GM12878 (cell line): ENCODE results near the gene HMHB1. TPM values are rescaled to one million over a fixed set of nuclear protein-coding genes. Genes with fewer than 3 reads are reported as not detected.
A peak's percentile ranks its signal among the peaks of the same experiment; 100 is the strongest.

Source experiments
- ATAC-seq: fragments of 200-7000 bp; cut with Tn5 transposase; 3 replicates; pipeline ENCODE4 v1.9.1; 2020; ENCODE audit warnings: mild to moderate bottlenecking, moderate library complexity
- BruUV-seq: library from RNA; stranded (reverse); fragments of 400-500 nt; replicated peaks from 2 replicates; lab custom pipeline; 2021; lab: Mats Ljungman, UMichigan
- CTCF ChIA-PET: fragments of 300-600 bp; sonication (Branson Sonifier 250); formaldehyde crosslinking; extraction: SDS; loops from one replicate; lab custom pipeline; 2021; ENCODE audit warnings: inconsistent platforms; lab: Yijun Ruan, JAX
- POLR2A ChIA-PET: fragments of 350-600 bp; formaldehyde crosslinking; extraction: SDS; loops from one replicate; lab custom pipeline; 2021; ENCODE audit warnings: inconsistent platforms; lab: Charles Lee
- RAD21 ChIA-PET: fragments of 300-600 bp; sonication (Branson Sonifier 250); formaldehyde crosslinking; loops from one replicate; lab custom pipeline; 2023; ENCODE audit warnings: antibody characterized with exemption; ENCODE audit not compliant: unreplicated experiment; lab: Charles Lee
- SMC1A ChIA-PET: fragments of 300-600 bp; sonication (Branson Sonifier 250); formaldehyde crosslinking; loops from one replicate; lab custom pipeline; 2023; ENCODE audit not compliant: unreplicated experiment, uncharacterized antibody; lab: Charles Lee
- DNase-seq: peaks from one replicate; pipeline ENCODE4 v3.0.0-alpha.2; 2011; ENCODE audit warnings: low read depth, low spot score
- FAIRE-seq: peaks from 3 replicates; lab custom pipeline; 2011; peaks lifted over from hg19 to GRCh38; lab: Jason Lieb, UNC
- H2AFZ ChIP-seq: 2 replicates; pipeline ENCODE4 v1.6.0; 2011; ENCODE audit warnings: low read depth, low read length, control low read depth; ENCODE audit not compliant: control insufficient read depth
- H3K27ac ChIP-seq: 2 replicates; pipeline ENCODE4 v1.5.1; 2011; ENCODE audit warnings: control low read depth; ENCODE audit not compliant: control insufficient read depth, insufficient read depth
- H3K27me3 ChIP-seq, 2 experiments: replicated peaks in 1 of 2; 2 replicates each; pipeline versions ENCODE4 v1.6.0 to v1.6.1; 2011; ENCODE audit warnings: low read length in 1 of 2; ENCODE audit not compliant: control insufficient read depth in 2 of 2, insufficient read depth in 2 of 2
- H3K36me3 ChIP-seq, 2 experiments: 2 replicates each; pipeline ENCODE4 v1.5.1; 2011; ENCODE audit warnings: low read length in 1 of 2; ENCODE audit not compliant: control insufficient read depth in 2 of 2, insufficient read depth in 2 of 2
- H3K4me1 ChIP-seq: 2 replicates; pipeline ENCODE4 v1.6.1; 2011; ENCODE audit warnings: mild to moderate bottlenecking, low read length, moderate library complexity, mixed read lengths; ENCODE audit not compliant: control insufficient read depth, insufficient read depth
- H3K4me2 ChIP-seq: 2 replicates; pipeline ENCODE4 v1.6.0; 2011; ENCODE audit warnings: control low read depth; ENCODE audit not compliant: control insufficient read depth, insufficient read depth
- H3K4me3 ChIP-seq: fragments of 200-600 bp; sonication (generic); 2 replicates; pipeline ENCODE4 v1.5.1; 2016
- H3K79me2 ChIP-seq: 2 replicates; pipeline ENCODE4 v1.6.0; 2011; ENCODE audit warnings: low read length; ENCODE audit not compliant: control insufficient read depth, insufficient read depth
- H3K9ac ChIP-seq: 2 replicates; pipeline ENCODE4 v1.8.0; 2011; ENCODE audit warnings: low read length, control low read depth, mixed read lengths; ENCODE audit not compliant: control insufficient read depth, insufficient read depth
- H3K9me3 ChIP-seq: replicated peaks from 3 replicates; pipeline ENCODE4 v1.5.1; 2011; ENCODE audit warnings: mild to moderate bottlenecking, low read length; ENCODE audit not compliant: control insufficient read depth, insufficient read depth
- H4K20me1 ChIP-seq: 2 replicates; pipeline ENCODE4 v1.6.0; 2011; ENCODE audit not compliant: control insufficient read depth, insufficient read depth
- KLF5 ChIP-seq: fragments of 450-650 bp; IDR thresholded peaks from 2 replicates; pipeline ENCODE4 v1.6.1; 2014; ENCODE audit warnings: mild to moderate bottlenecking; ENCODE audit not compliant: partially characterized antibody
- MEF2A ChIP-seq: IDR thresholded peaks from 2 replicates; pipeline ENCODE4 v1.6.1; 2011; ENCODE audit warnings: low read depth, mild to moderate bottlenecking, low read length, moderate library complexity; ENCODE audit not compliant: insufficient read depth
- NR2C2 ChIP-seq: IDR thresholded peaks from 2 replicates; pipeline ENCODE4 v1.6.1; 2011; ENCODE audit warnings: borderline replicate concordance, low read depth; ENCODE audit not compliant: control insufficient read depth, insufficient read length
- SMAD5 ChIP-seq: IDR thresholded peaks from 2 replicates; pipeline ENCODE4 v1.6.1; 2016; ENCODE audit warnings: antibody characterized with exemption, low read depth
- TCF12 ChIP-seq: IDR thresholded peaks from 2 replicates; pipeline ENCODE4 v1.6.1; 2011; ENCODE audit warnings: low read depth, mild to moderate bottlenecking, low read length
- TCF3 ChIP-seq: IDR thresholded peaks from 2 replicates; pipeline ENCODE4 v1.6.1; 2012; ENCODE audit warnings: low read depth, mild to moderate bottlenecking, low read length, borderline replicate concordance; ENCODE audit not compliant: insufficient read depth
- ZNF274 ChIP-seq: IDR thresholded peaks from one replicate; pipeline ENCODE4 v1.8.0; 2011; ENCODE audit not compliant: insufficient read length, insufficient read depth
- WGBS: methylation state at CpG from one replicate; pipeline ENCODE4 v1.1.6; 2016; ENCODE audit warnings: low lambda C conversion rate; ENCODE audit not compliant: insufficient replicate concordance, insufficient coverage; ENCODE audit errors: missing lambda C conversion rate; 5-methylcytosine and 5-hydroxymethylcytosine counted together
- in situ Hi-C: fragments of 300-500 bp; cut with MboI; formaldehyde crosslinking; loops from 9 replicates; pipeline ENCODE4 v1.14.3; 2018; ENCODE audit warnings: mixed read lengths
- intact Hi-C: fragments of 100-400 bp; cut with micrococcal nuclease; formaldehyde crosslinking; loops from one replicate; pipeline ENCODE4 v1.14.2; 2022; ENCODE audit not compliant: unreplicated experiment
- polyA plus RNA-seq, 11 experiments: library from polyadenylated mRNA; depleted of rRNA in 4 of 11; unstranded in 6 of 11; stranded (reverse) in 5 of 11; fragments of >200 nt; fragmentation: Nextera tagmentation in 4 of 11; fragmentation: Illumina TruSeq in 1 of 11; extraction: Ambion mirVana in 4 of 11; extraction: Trizol in 1 of 11; gene quantifications; 1 replicate in 1 of 11; 2 replicates in 10 of 11; pipeline versions ENCODE4 v1.2.1 to v1.2.3, GENCODE V29; 2011 to 2016; ENCODE audit warnings: inconsistent platforms in 2 of 11, missing spikeins in 2 of 11, low read depth in 1 of 11
- total RNA-seq, 4 experiments: library from RNA; depleted of rRNA in 3 of 4; stranded (reverse); fragments of >200 nt in 3 of 4; fragmentation: Illumina TruSeq in 1 of 4; extraction: Trizol in 1 of 4; gene quantifications; 2 replicates each; pipeline versions ENCODE4 v1.2.1 to v1.2.3, GENCODE V29; 2013 to 2021
- TF ChIP-seq, protein P1 (sequence below), 3 experiments: IDR thresholded peaks in 2 of 3; conservative IDR thresholded peaks in 1 of 3; 2 replicates each; pipeline ENCODE4 v1.5.1; 2011; ENCODE audit warnings: low read depth in 3 of 3, low read length in 3 of 3, mild to moderate bottlenecking in 3 of 3, control low read depth in 2 of 3, moderate library complexity in 2 of 3, inconsistent platforms in 1 of 3, mixed read lengths in 1 of 3; ENCODE audit not compliant: control insufficient read depth in 2 of 3, insufficient read depth in 1 of 3; ENCODE audit errors: extremely low read depth in 1 of 3
- TF ChIP-seq, protein P2 (sequence below): fragments of 450-650 bp; IDR thresholded peaks from 2 replicates; pipeline ENCODE4 v1.6.1; 2017; ENCODE audit warnings: borderline replicate concordance
- TF ChIP-seq, protein P3 (sequence below): IDR thresholded peaks from 2 replicates; pipeline ENCODE4 v1.6.1; 2012; ENCODE audit warnings: low read depth, low read length, improper control_type of control experiment
- TF ChIP-seq, protein P4 (sequence below): fragments of 450-650 bp; conservative IDR thresholded peaks from 2 replicates; pipeline ENCODE4 v1.6.1; 2017; ENCODE audit warnings: mild to moderate bottlenecking, moderate library complexity

The HMHB1 gene
- total and polyA plus RNA-seq, 10 of the 15 experiments (the other 5 are each of a cell fraction or from before 2014, with no cell fraction given): 0.45 to 20.3 (median 4.6) TPM

- H3K9me3 ChIP-seq: no peaks in the 10 kb centered on the region
- BruUV-seq: no TSS peak
- POLR2A ChIA-PET: no interaction called here
- CTCF ChIA-PET: interaction anchor here (1.5 kb wide), 1 partner anchor 20 kb away, joined by 4 read pairs; no protein-coding TSS in a partner anchor
- TF ChIP-seq TCF3 (no peak), MEF2A (no peak), SMAD5 (no peak)
- TF ChIP-seq, protein P1, sequence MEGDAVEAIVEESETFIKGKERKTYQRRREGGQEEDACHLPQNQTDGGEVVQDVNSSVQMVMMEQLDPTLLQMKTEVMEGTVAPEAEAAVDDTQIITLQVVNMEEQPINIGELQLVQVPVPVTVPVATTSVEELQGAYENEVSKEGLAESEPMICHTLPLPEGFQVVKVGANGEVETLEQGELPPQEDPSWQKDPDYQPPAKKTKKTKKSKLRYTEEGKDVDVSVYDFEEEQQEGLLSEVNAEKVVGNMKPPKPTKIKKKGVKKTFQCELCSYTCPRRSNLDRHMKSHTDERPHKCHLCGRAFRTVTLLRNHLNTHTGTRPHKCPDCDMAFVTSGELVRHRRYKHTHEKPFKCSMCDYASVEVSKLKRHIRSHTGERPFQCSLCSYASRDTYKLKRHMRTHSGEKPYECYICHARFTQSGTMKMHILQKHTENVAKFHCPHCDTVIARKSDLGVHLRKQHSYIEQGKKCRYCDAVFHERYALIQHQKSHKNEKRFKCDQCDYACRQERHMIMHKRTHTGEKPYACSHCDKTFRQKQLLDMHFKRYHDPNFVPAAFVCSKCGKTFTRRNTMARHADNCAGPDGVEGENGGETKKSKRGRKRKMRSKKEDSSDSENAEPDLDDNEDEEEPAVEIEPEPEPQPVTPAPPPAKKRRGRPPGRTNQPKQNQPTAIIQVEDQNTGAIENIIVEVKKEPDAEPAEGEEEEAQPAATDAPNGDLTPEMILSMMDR (IDR thresholded peaks at IDR 0.05 in 2 of 3, conservative IDR thresholded peaks at IDR 0.05 in 1 of 3; ENCODE audit: control insufficient read depth in 2 of 3, extremely low read depth in 1 of 3, insufficient read depth in 1 of 3, low read depth in 3 of 3, low read length in 3 of 3): peak in 1 of 3 experiments; percentile 28; a peak in 1 of 6 replicates
- FAIRE-seq (no peak), ATAC-seq (peak; percentile 33; the same call in 1 of the 3 replicates), DNase-seq (no peak)
- RAD21 ChIA-PET: no interaction called here
- H3K9ac ChIP-seq: no peak overlapping the region
- SMC1A ChIA-PET: interaction anchor here (0.6 kb wide), 1 partner anchor 335 kb away, joined by 3 read pairs; no protein-coding TSS in a partner anchor
- no peaks in the 10 kb centered on the region for H3K27me3 ChIP-seq
- H3K79me2 ChIP-seq: no peaks in the 10 kb centered on the region
- H3K27ac ChIP-seq: no peak overlapping the region
- H3K4me1 ChIP-seq: no peaks in the 10 kb centered on the region
- intact Hi-C loops: no loop called here
- in situ Hi-C loops: no loop called here
- no peaks in the 10 kb centered on the region for H4K20me1 ChIP-seq
- no peak overlapping the region for H3K4me3 ChIP-seq
- H3K36me3 ChIP-seq: no peaks in the 10 kb centered on the region
- no peak overlapping the region for H2AFZ ChIP-seq
- 77% methylated on average over 1 of the region's 1 CpG for WGBS
- H3K4me2 ChIP-seq: no peak overlapping the region
Measured at GRCh38 chr5:143860211-143860610, 48.2 kb downstream of the HMHB1 start.

DNA sequence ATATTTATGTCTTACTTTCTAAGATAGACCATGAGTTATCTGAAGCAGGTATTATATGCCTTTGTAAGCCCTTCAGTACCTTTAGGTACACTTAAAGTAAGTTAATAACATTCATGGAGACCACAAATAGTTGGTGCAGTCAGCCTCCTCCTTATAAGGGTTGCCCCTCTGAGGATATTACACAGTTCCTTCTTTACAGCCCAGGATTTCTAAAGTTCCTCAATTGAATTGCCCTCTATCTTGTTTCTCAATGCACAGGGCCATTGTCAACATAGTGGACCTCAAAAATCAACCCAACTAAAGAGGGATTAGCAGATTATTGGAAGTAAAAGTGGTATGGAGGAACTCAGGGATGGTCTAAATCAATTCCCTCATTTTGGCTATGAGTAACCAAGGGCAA, 50.3 kb downstream of the HMHB1 start:
- H3K27me3 ChIP-seq: no peaks in the 10 kb centered on the region
- CTCF ChIA-PET: no interaction called here
- no peak overlapping the region for H3K4me3 ChIP-seq
- DNase-seq (no peak), ATAC-seq (no peak), FAIRE-seq (no peak)
- in situ Hi-C loops: no loop called here
- H3K9ac ChIP-seq: no peak overlapping the region
- H3K9me3 ChIP-seq: no peaks in the 10 kb centered on the region
- RAD21 ChIA-PET: no interaction called here
- SMC1A ChIA-PET: interaction anchor here (1.7 kb wide), 1 partner anchor 14 kb away, joined by 5 read pairs; no protein-coding TSS in a partner anchor
- no TSS peak for BruUV-seq
- no peak overlapping the region for H2AFZ ChIP-seq
- POLR2A ChIA-PET: no interaction called here
- H3K4me1 ChIP-seq: no peaks in the 10 kb centered on the region
- H4K20me1 ChIP-seq: no peaks in the 10 kb centered on the region
- intact Hi-C loops: no loop called here
- H3K4me2 ChIP-seq: no peak overlapping the region
- no peaks in the 10 kb centered on the region for H3K79me2 ChIP-seq
- H3K27ac ChIP-seq: no peak overlapping the region
- H3K36me3 ChIP-seq: no peaks in the 10 kb centered on the region
- TF ChIP-seq, protein P2, sequence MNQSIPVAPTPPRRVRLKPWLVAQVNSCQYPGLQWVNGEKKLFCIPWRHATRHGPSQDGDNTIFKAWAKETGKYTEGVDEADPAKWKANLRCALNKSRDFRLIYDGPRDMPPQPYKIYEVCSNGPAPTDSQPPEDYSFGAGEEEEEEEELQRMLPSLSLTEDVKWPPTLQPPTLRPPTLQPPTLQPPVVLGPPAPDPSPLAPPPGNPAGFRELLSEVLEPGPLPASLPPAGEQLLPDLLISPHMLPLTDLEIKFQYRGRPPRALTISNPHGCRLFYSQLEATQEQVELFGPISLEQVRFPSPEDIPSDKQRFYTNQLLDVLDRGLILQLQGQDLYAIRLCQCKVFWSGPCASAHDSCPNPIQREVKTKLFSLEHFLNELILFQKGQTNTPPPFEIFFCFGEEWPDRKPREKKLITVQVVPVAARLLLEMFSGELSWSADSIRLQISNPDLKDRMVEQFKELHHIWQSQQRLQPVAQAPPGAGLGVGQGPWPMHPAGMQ: no peak
- TF ChIP-seq, protein P3, sequence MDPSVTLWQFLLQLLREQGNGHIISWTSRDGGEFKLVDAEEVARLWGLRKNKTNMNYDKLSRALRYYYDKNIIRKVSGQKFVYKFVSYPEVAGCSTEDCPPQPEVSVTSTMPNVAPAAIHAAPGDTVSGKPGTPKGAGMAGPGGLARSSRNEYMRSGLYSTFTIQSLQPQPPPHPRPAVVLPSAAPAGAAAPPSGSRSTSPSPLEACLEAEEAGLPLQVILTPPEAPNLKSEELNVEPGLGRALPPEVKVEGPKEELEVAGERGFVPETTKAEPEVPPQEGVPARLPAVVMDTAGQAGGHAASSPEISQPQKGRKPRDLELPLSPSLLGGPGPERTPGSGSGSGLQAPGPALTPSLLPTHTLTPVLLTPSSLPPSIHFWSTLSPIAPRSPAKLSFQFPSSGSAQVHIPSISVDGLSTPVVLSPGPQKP: no peak
- TF ChIP-seq ZNF274: no peak
- no peak for TF ChIP-seq TCF12
- TF ChIP-seq, protein P4, sequence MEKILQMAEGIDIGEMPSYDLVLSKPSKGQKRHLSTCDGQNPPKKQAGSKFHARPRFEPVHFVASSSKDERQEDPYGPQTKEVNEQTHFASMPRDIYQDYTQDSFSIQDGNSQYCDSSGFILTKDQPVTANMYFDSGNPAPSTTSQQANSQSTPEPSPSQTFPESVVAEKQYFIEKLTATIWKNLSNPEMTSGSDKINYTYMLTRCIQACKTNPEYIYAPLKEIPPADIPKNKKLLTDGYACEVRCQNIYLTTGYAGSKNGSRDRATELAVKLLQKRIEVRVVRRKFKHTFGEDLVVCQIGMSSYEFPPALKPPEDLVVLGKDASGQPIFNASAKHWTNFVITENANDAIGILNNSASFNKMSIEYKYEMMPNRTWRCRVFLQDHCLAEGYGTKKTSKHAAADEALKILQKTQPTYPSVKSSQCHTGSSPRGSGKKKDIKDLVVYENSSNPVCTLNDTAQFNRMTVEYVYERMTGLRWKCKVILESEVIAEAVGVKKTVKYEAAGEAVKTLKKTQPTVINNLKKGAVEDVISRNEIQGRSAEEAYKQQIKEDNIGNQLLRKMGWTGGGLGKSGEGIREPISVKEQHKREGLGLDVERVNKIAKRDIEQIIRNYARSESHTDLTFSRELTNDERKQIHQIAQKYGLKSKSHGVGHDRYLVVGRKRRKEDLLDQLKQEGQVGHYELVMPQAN: no peak
- TF ChIP-seq NR2C2: no peak
- no peak for TF ChIP-seq KLF5
